HS-5 (cell line): Measurements from ENCODE around the gene CBX1.
A peak's percentile ranks its signal among the peaks of the same experiment; 100 is the strongest.
"Not testable (repeated sequence)": the region's sequence is repeated elsewhere in the genome, so short reads cannot be mapped to it uniquely, and the experiment has no call there.

Experiments
- DNase-seq: peaks from one replicate; pipeline ENCODE4 v3.0.0-alpha.2; 2012; ENCODE audit warnings: low read depth

The CBX1 gene

DNA sequence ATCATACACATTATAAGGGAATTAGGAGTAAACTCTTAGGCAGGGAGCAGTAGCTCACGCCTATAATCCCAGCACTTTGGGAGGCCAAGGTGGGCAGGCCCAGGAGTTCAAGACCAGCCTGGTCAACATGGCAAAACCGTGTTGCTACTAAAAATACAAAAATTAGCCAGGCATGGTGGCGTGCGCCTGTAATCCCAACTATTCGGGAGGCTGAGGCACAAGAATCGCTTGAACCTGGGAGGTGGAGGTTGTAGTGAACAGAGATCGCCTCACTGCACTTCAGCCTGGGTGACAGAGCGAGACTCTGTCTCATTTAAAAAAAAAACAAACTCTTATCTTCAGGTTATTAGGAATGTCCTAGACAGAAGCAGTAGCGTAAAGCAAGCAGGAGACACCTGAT, 28.5 kb downstream of the CBX1 start:
- not testable (repeated sequence) for DNase-seq

DNA sequence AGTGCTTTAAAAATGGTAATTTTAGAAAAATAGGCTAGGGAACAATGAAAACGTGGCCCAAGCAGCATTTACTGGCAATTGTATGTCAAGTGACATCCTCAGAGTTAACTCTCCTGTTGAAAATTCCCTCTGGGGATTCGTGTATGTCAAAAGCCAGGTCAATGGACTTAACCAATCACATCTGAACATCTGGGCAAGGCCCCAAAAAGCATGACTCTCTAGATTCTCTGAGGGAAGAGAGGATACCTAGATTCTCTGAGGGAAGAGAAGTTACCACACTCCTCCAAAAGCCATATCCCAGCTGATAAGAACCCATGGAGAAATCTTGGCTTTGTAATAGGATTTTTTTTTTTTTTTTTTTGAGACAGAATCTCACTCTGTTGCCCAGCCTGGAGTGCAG, 29.6 kb downstream of the CBX1 start:
- no peak for DNase-seq

DNA sequence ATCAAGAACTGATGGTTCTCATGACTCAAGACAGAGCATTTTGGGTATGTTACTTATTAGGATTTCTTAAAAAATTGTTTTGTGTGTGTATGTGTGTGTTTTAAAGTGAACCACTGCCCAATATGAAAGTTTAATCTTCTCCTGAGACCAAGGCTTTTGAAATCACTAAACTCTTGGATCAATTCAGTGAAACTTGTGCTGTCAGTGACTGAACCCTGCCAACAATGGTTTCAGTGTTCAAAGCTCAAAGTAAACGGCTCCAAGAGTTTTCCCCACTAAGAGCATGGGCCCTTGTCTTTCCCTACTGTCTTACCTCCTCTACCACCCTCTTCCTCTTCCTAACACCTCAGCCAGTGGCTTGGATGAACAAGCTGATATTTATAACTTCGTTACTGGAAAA, 31.1 kb downstream of the CBX1 start:
- no peak for DNase-seq

DNA sequence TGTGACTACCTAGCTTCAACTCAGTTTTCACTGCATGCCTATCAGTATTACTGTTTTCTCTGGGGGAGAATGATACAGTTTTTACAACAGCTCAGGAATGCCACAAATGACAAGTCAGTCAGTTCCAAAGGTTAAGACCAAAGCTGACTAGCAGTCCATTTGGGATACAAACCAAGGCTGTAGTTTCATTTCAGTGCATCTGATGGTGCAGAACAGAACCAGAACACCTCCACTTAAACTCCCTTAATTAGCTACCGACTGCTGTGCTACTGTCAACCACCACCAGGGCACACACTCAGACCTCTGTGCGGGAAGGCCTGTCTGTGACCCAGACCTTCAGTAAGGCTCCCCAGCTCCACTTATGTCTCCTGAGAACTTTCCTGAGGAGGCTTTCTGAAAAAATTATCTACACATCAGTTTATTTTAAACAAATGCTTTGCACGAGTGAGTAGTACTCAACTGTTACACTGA, 32.8 kb downstream of the CBX1 start:
- DNase-seq, result peak; percentile 52

DNA sequence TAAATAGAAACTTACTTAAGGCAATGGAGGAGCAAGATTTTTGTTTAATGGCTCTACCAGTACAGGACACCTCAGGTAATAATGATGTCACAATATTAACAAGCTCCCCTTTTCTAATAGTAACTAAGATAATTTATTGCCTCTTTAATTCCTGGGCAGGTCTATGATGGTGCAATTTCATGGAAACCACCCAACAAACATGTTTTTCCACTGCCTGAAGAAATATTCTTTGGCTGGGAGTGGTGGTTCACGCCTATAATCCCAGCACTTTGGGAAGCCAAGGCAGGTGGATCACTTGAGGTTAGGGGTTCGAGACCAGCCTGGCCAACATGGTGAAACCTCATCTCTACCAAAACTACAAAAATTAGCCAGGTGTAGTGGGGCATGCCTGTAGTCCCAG, 33.5 kb downstream of the CBX1 start:
- DNase-seq, result not testable (repeated sequence)

DNA sequence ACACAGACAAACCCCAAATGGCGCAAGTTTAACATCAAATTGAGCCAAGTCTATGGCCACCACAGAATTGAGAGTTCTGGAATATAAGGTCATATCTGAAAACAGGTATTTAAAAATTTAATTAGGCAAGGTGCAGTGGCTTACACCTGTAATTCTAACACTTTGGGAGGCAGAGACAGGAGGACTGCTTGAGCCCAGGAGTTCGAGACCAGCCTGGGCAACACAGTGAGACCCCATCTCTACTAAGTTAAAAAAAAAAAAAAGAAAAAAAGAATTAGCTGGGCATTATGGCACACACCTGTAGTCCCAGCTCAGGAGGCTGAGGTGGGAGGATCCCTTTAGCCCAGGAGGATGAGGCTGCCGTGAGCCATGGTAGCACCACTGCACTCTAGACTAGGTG, 34.0 kb downstream of the CBX1 start:
- DNase-seq, result no peak

DNA sequence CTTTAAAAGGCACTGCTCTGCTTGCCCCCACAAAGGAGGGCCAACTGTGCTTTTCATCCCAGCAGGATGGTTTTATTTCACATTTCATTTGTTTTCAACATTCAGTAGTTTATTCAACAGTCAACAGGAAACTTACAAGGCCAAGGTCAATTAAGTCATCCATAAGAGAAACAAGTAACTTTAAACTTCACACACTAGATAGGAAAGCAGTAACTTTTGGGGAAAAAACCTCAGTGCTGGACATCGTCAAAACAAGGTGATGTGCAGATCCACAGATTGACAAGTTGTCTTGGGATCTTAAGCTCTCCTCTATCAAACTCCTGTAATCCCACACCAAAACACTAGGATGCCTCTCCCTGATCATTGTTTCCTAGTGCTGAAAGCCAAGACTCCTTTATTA, 34.6 kb downstream of the CBX1 start:
- DNase-seq, result no peak

DNA sequence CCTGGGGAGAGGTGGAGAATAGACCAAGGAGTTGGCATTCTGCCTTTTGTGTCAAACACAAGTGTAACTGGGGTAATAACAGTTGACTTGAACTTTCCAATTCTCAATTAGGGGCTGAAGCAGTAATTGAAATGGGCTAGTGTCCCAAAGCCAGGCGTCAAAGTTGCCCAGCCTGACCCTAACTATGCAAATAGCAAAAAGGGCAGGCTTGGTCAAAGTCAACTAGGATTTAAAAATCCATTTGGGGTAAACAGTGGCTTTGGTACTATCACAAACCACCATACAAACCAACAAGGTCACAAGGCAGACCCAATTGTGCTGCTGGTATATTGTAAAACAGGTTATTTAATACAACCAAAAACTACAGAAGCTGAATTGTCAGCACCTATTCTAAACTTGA, 35.1 kb downstream of the CBX1 start:
- no peak for DNase-seq

DNA sequence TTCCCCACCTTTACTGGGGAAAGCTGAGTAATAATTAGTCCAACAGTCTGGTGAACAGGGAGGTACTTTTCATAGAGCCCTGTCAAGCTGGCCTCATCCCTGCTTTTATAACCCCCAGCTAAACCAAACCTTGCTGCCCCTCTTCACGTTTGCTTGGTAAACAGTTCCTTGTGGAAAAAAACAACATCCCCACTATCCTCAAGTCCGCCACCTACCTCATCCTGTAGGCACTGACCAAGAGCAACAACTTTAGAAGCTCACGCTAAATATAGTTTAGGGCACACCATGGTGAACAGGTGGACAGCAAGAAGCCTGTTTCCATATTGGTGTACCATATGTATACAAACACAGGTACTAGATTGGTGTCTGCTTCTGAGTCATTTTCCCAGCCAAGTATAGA, 36.6 kb downstream of the CBX1 start:
- DNase-seq, result no peak

DNA sequence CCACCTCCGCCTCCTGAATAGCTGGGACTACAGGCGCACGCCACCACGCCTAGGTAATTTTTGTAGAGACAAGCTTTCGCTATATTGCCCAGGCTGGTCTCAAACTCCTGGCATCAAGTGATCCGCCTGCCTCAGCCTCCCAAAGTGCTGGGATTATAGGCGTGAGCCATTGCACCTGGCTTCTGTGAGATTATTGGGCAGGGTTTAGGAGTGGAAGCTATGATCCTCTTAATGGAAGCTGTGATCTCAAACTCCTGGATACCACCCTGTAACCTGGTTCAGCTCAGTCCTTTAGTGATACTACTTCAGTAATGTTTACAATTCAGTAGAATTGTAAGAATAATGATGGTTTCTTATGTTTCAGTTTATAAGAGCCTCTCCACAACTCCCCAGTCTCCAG, 39.0 kb downstream of the CBX1 start:
- no peak for DNase-seq

DNA sequence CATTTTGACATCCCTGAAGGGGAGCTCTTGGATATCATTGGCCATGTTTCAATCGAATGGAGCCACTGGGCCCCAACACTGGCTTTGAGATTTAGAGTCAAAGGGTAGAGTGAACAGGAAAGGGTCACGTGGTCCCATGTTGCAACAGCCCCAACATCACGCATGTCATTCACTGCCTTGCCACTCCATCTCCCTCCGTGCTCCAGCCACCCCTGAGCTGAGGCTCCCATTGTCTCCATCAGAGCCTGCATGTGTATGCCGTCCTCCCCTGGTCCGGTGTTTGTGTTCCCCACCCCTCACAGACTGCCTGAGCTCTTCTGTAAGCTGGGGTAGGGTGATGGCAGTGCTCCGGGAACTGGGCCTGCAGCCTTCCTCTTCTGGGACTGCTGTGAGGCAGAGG, 41.0 kb downstream of the CBX1 start:
- no peak for DNase-seq

DNA sequence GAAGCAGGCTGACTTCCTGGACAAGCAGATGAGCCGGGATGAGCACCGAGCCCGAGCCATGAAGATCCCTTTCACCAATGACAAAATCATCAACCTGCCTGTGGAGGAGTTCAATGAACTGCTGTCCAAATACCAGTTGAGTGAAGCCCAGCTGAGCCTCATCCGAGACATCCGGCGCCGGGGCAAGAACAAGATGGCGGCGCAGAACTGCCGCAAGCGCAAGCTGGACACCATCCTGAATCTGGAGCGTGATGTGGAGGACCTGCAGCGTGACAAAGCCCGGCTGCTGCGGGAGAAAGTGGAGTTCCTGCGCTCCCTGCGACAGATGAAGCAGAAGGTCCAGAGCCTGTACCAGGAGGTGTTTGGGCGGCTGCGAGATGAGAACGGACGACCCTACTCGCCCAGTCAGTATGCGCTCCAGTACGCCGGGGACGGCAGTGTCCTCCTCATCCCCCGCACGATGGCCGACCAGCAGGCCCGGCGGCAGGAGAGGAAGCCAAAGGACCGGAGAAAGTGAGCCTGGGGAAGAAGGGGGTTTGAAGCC, 42.1 kb downstream of the CBX1 start:
- no peak for DNase-seq

DNA sequence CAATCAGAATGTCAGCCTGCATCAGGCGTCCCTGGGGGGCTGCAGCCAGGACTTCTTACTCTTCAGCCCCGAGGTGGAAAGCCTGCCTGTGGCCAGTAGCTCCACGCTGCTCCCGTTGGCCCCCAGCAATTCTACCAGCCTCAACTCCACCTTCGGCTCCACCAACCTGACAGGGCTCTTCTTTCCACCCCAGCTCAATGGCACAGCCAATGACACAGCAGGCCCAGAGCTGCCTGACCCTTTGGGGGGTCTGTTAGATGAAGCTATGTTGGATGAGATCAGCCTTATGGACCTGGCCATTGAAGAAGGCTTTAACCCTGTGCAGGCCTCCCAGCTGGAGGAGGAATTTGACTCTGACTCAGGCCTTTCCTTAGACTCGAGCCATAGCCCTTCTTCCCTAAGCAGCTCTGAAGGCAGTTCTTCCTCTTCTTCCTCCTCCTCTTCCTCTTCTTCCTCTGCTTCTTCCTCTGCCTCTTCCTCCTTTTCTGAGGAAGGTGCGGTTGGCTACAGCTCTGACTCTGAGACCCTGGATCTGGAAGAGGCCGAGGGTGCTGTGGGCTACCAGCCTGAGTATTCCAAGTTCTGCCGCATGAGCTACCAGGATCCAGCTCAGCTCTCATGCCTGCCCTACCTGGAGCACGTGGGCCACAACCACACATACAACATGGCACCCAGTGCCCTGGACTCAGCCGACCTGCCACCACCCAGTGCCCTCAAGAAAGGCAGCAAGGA, 42.7 kb downstream of the CBX1 start:
- no peak for DNase-seq

DNA sequence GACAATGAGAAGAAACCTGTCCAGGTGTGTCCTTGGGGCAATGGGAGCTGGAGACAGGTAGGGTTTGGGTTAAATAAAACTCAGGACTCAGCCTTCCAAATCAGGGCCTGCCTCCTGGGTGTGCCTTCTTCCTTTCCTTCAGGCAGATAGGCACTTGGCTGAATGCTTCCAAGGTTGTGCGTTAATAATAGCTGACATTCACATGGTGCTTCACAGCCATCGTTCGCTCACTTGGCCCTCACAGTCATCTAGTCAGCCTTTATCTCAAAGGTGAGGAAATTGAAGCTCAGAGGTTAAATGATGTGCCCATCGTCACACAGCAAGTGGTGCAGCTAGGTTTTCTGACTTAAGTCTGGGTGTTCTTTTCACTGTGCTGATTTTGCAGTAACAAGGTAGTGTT, 43.7 kb downstream of the CBX1 start:
- DNase-seq, result no peak

DNA sequence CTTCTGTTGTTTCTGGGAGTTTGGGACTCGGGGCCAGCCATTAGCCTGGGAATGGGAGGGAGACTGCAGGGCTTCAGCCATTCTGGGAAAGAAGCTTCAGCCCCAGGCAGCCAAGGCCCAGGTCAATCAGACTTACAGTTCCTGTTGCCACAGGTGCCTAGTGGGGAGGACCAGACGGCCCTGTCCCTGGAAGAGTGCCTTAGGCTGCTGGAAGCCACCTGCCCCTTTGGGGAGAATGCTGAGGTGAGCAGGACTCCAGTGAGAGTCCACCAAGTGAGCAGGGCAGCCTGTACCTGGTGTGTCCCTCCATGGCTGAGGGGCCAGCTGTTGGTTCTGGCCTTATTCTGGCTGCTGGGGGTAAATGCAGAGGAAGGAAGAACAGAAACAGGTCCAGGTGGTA, 44.4 kb downstream of the CBX1 start:
- no peak for DNase-seq

DNA sequence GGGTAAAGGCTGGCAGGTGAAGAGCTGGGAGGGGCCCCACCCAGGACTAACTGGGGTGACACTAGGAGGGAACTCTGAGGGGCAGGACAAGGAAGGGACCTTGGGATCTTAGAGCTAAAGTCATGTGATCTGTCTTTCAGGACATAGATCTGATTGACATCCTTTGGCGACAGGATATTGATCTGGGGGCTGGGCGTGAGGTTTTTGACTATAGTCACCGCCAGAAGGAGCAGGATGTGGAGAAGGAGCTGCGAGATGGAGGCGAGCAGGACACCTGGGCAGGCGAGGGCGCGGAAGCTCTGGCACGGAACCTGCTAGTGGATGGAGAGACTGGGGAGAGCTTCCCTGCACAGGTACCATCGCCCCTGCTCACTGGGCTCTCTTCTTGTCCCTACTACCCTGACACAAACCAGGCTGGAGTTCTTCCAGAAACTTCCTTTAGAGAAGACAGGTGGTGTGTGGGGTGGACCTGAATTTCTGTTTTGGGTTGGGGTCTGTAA, 45.0 kb downstream of the CBX1 start:
- no peak for DNase-seq

DNA sequence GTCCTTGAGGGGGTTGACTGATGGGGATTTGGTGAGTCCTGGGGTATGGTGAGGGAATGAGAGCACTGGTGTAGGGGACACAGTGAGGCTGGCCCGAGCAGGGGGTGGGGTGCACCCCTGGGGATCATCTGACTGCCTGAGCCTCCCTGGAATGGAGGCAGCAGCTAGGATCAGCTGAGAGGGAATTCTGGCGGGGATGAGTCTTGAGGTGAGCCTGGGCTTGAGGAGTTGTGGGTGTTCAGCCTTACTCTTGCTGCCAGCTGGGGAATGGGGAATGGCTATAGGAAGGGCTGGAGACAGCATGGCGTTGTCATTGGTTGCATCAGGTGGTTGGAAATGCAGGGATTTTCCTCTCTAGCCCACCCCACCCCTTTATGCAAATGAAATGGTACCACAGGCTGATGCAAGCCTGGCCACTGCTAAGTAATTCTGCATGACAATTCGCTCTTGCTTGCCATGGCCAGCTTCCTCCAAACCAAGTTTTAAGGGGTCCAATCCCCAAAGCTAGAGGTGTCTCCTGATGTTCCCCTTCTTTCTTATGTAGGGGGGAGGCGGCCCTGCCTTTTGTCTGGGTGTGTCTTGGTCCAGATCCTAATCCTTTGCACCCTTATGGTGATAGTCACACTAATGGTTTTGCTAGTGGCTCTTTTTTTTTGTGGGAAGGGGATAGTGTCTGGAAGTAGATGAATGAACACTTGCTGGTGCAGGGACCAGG, 45.6 kb downstream of the CBX1 start:
- no peak for DNase-seq

DNA sequence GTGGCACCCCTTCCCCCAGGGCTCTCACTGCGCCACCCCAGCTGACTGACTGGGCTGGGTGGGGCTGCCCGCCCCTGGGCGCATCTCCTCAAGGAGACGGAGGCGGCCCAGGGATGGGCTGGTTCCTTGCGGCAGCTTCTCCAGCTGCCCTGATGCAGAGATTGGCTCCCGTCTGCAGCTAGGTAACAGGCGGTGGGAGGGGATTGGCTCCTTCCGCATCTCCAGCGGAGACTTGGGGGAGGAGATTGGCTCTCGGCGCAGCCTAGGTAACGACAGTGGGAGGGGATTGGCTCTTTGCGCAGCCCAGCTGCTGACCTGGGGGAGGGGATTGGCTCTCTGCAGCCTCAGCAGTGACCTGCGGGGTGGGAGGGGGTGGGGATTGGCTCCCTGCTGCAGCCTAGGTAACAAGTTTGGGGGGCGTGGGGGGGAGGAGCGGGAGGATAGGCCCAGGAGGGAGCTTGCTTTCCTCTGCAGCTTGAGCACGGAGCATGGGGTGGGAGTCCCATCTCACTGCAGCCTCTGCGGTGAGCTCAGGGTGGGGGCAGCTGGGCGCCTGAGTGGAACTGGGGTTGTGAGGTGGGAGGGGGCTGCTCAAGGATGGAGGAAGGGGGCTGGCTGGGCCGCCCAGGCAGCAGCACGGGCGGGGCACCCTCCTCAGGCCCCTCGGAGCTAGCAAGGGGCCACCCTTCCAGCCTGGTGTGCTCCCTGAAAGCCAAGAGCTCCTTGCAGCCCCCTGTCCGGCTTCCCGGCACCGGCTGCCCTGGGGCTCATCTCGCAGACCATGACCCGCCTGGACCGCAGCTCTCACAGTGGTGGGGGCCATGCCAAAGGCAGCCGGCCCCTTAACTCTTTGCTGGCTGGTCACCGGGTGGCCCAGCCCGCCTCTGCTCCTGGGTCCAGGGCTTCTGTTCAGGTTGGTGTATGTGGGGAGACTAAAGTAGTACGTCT, 46.8 kb downstream of the CBX1 start:
- DNase-seq, result no peak

DNA sequence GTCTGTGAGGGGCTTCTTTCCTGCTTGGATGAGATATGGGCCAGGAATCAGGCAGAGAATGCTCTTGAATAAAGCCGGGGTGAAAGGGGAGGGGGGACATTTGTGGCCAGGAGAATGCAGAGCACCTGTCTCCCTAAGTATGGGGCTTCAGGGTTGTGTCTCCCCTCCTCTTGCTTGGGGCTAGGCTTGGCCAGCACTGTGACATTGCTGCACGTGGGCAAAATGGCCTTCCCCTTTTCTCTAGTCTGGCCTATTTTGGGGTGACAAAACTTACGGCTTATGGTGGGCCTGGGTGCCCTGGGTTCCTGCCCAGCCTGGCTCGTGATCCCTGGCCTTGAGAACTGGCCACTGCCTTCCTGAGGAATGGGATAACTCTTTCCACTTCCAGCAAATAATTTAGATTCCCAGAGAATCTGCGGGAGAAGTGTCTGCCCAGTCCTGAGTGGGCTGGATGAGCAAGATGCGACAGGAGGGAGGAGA, 47.5 kb downstream of the CBX1 start:
- DNase-seq, result no peak

DNA sequence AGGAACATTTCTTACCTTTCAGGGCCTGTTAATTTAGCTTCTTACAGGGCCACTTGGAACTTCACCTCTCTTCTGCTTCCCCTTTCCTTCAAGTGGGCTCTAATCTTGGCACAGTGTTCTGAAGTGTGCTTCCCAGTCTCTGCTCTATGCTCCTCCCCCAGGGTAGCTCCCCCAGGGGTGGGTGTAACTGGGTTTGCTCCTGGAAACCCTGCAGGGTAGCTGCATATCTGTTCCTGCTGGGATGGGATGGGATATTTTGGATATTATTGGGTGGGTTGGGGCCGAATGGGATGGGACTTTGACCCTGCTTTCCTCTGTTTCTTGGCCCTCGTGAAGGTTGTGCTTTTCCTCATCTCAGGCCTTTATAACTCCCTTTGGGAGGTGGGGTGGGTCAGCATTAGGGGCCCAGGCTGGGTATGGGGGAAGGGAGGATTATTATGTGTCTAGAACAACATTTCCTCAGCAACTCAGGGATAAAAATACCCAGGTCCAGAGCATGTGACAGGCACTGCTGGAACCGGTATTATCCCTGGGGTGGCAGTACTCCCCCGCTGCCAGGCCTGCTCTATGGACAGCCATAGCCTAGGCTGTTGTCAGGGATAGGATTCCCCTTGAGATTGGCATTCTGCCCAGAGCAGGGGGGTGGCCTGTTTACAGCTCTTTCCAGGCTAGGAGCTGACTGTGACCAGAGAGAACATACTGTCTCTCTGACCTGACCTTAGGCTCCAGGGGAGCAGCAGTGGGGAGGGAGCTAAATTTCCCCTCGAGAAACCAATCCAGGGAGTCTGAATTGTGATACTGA, 48.1 kb downstream of the CBX1 start:
- DNase-seq, result no peak
